ENCODE data around the gene GBGT1. TPM values are rescaled to one million over a fixed set of nuclear protein-coding genes. Genes with fewer than 3 reads are reported as not detected.
A peak's percentile ranks its signal among the peaks of the same experiment; 100 is the strongest.

GBGT1 gene
- total RNA-seq, 4 donors from 2014 or later: 3.6 to 13.5 (median 5.3) TPM

GRCh38 chr9:133118568-133118967 is 45.1 kb downstream of the GBGT1 start:
- no peak for DNase-seq (ENCODE audit: low spot score in 2 of 2)
- TF ChIP-seq CTCF (IDR thresholded peaks at IDR 0.05) (no peak), POLR2A (IDR thresholded peaks at IDR 0.05) (no peak)
- H3K4me3 ChIP-seq (ENCODE audit: low read depth, poor library complexity, severe bottlenecking): no peak overlapping the region

GRCh38 chr9:133118179-133118520 is 45.6 kb downstream of the GBGT1 start:
- DNase-seq (ENCODE audit: low spot score in 2 of 2): no peak
- no peak overlapping the region for H3K4me3 ChIP-seq (ENCODE audit: low read depth, poor library complexity, severe bottlenecking)
- TF ChIP-seq POLR2A (IDR thresholded peaks at IDR 0.05) (no peak), CTCF (IDR thresholded peaks at IDR 0.05) (no peak)
- 52 to 85% methylated on average over 3 of the region's 3 CpGs for WGBS, 2 donors
- intact Hi-C loops (cut with DNase I; ENCODE audit: low total_unique reads): no loop called here

More at GRCh38 chr9:133118568-133118967, 45.1 kb downstream of the GBGT1 start:
- intact Hi-C loops (cut with DNase I; ENCODE audit: low total_unique reads): no loop called here
- 60 to 70% methylated on average over 3 of the region's 3 CpGs for WGBS, 2 donors

- TF ChIP-seq POLR2A (IDR thresholded peaks at IDR 0.05) (no peak), CTCF (IDR thresholded peaks at IDR 0.05) (no peak)
- intact Hi-C loops (cut with DNase I; ENCODE audit: low total_unique reads): no loop called here
- H3K4me3 ChIP-seq (ENCODE audit: low read depth, poor library complexity, severe bottlenecking): no peak overlapping the region
- peak in 1 of 2 donors; percentile 93 for DNase-seq (ENCODE audit: low spot score in 2 of 2)
- 37 to 38% methylated on average over 12 to 18 of the region's 18 CpGs for WGBS, 2 donors
Measured at GRCh38 chr9:133117271-133118178, 46.2 kb downstream of the GBGT1 start.

GRCh38 chr9:133116346-133117231 is 47.1 kb downstream of the GBGT1 start:
- H3K4me3 ChIP-seq (ENCODE audit: low read depth, poor library complexity, severe bottlenecking): no peak overlapping the region
- WGBS, 2 donors: 53 to 60% methylated on average over 18 of the region's 20 CpGs
- TF ChIP-seq CTCF (IDR thresholded peaks at IDR 0.05) (no peak), POLR2A (IDR thresholded peaks at IDR 0.05) (no peak)
- peak in 1 of 2 donors; percentile 87 for DNase-seq (ENCODE audit: low spot score in 2 of 2)
- intact Hi-C loops (cut with DNase I; ENCODE audit: low total_unique reads): no loop called here

GRCh38 chr9:133115604-133116345 is 47.9 kb downstream of the GBGT1 start:
- WGBS, 2 donors: 62 to 79% methylated on average over 24 to 32 of the region's 32 CpGs
- no peak for TF ChIP-seq CTCF (IDR thresholded peaks at IDR 0.05)
- no peak for TF ChIP-seq POLR2A (IDR thresholded peaks at IDR 0.05)

More at GRCh38 chr9:133115604-133116345, 47.9 kb downstream of the GBGT1 start:
- peak in 1 of 2 donors; percentile 88 for DNase-seq (ENCODE audit: low spot score in 2 of 2)
- intact Hi-C loops (cut with DNase I; ENCODE audit: low total_unique reads): no loop called here
- H3K4me3 ChIP-seq (ENCODE audit: low read depth, poor library complexity, severe bottlenecking): no peak overlapping the region
